RPMI7951 (cell line): Measurements from ENCODE around the gene PLP2. TPM values are rescaled to one million over a fixed set of nuclear protein-coding genes. Genes with fewer than 3 reads are reported as not detected.

Source experiments
- DNase-seq: peaks from one replicate; pipeline ENCODE4 v3.0.0-alpha.2; 2012; ENCODE audit warnings: low read depth
- total RNA-seq: library from RNA; depleted of rRNA; stranded (reverse); fragments of >200 nt; shearing (Covaris generic); gene quantifications from 2 replicates; pipeline ENCODE4 v1.2.3, GENCODE V29; 2014; rRNA removed

Gene PLP2
- total RNA-seq, 1 experiment from 2014 or later: 417 TPM

- DNase-seq: no peak
These were observed 37.9 kb downstream of the PLP2 start for GRCh38 chrX:49209434-49210251.

- DNase-seq: no peak
These were observed 38.7 kb downstream of the PLP2 start for GRCh38 chrX:49210406-49210805.

GRCh38 chrX:49211074-49211473, 39.4 kb downstream of the PLP2 start:
- no peak for DNase-seq

GRCh38 chrX:49212209-49212608, 40.5 kb downstream of the PLP2 start:
- DNase-seq: no peak

GRCh38 chrX:49212861-49213260, 41.2 kb downstream of the PLP2 start:
- DNase-seq: no peak

GRCh38 chrX:49214416-49214815, 42.7 kb downstream of the PLP2 start:
- no peak for DNase-seq

- no peak for DNase-seq
These were observed 43.4 kb downstream of the PLP2 start for GRCh38 chrX:49214996-49215526.

- no peak for DNase-seq
These were observed 48.4 kb downstream of the PLP2 start for GRCh38 chrX:49220100-49220499.

- no peak for DNase-seq
These were observed 50.2 kb downstream of the PLP2 start for GRCh38 chrX:49221868-49222267.

Other genes with a start within 250 kb of the PLP2 start
- 24.6 and 28.7 TPM in 2 replicates for gene OTUD5, start 214.3 kb upstream of the PLP2 start, total RNA-seq
- 0.59 and 1.4 TPM in 2 replicates for gene KCND1, start 200.1 kb upstream of the PLP2 start, total RNA-seq
- 17.7 and 18.3 TPM in 2 replicates for gene GRIPAP1, start 169.6 kb upstream of the PLP2 start, total RNA-seq
- gene TFE3, start 128.5 kb upstream of the PLP2 start, total RNA-seq: 46.8 and 49.0 TPM in 2 replicates
- gene CCDC120, start 112.9 kb upstream of the PLP2 start, total RNA-seq: 0.72 and 1.1 TPM in 2 replicates
- 19.9 and 21.1 TPM in 2 replicates for gene PRAF2, start 97.9 kb upstream of the PLP2 start, total RNA-seq
- 65.5 and 76.1 TPM in 2 replicates for gene WDR45, start 92.0 kb upstream of the PLP2 start, total RNA-seq
- gene GPKOW, start 48.2 kb upstream of the PLP2 start, total RNA-seq: 39.6 and 47.1 TPM in 2 replicates
- 1.9 and 2.4 TPM in 2 replicates for gene MAGIX, start 9.1 kb upstream of the PLP2 start, total RNA-seq
- 7.2 and 8.7 TPM in 2 replicates for gene PRICKLE3, start 14.5 kb downstream of the PLP2 start, total RNA-seq
- gene SYP, start 28.3 kb downstream of the PLP2 start, total RNA-seq: 0.36 and 0.59 TPM in 2 replicates
- gene CACNA1F, start 61.4 kb downstream of the PLP2 start, total RNA-seq: not detected in 2 replicates
- 22.7 and 29.4 TPM in 2 replicates for gene CCDC22, start 63.6 kb downstream of the PLP2 start, total RNA-seq
- not detected in 2 replicates for gene FOXP3, start 92.8 kb downstream of the PLP2 start, total RNA-seq
- 2.3 and 2.9 TPM in 2 replicates for gene PPP1R3F, start 97.9 kb downstream of the PLP2 start, total RNA-seq
- not detected in 2 replicates for gene GAGE10, start 131.7 kb downstream of the PLP2 start, total RNA-seq
- gene GAGE12J, start 150.1 kb downstream of the PLP2 start, total RNA-seq: not detected in 2 replicates
- 1.4 and 1.8 TPM in 2 replicates for gene GAGE13, start 159.7 kb downstream of the PLP2 start, total RNA-seq